Keratinocyte (primary cell): Measurements from ENCODE around the gene FBP1. TPM values are rescaled to one million over a fixed set of nuclear protein-coding genes. Genes with fewer than 3 reads are reported as not detected.
"Not testable (repeated sequence)": the region's sequence is repeated elsewhere in the genome, so short reads cannot be mapped to it uniquely, and the experiment has no call there.

ENCODE experiments used
- DNase-seq: peaks from one replicate; pipeline ENCODE4 v3.0.0-alpha.2; 2011; ENCODE audit warnings: low read depth, missing footprints, low spot score
- FAIRE-seq: peaks from 2 replicates; lab custom pipeline; 2011; peaks lifted over from hg19 to GRCh38; lab: Jason Lieb, UNC
- H2AFZ ChIP-seq: 2 replicates; pipeline ENCODE4 v1.6.0; 2012; ENCODE audit warnings: low read length, control low read depth, inconsistent platforms; ENCODE audit not compliant: control insufficient read depth
- H3K27ac ChIP-seq: 2 replicates; pipeline ENCODE4 v1.5.1; 2011; ENCODE audit warnings: low read length; ENCODE audit not compliant: control insufficient read depth, insufficient read depth
- H3K27me3 ChIP-seq: 3 replicates; pipeline ENCODE4 v1.6.0; 2011; ENCODE audit warnings: low read length; ENCODE audit not compliant: control insufficient read depth, insufficient read depth; ENCODE audit errors: extremely low read depth
- H3K36me3 ChIP-seq, 2 experiments: 2 replicates in 1 of 2; 3 replicates in 1 of 2; pipeline ENCODE4 v1.5.1; 2011; ENCODE audit warnings: low read length in 2 of 2, mild to moderate bottlenecking in 1 of 2; ENCODE audit not compliant: control insufficient read depth in 2 of 2, insufficient read depth in 2 of 2; ENCODE audit errors: extremely low read depth in 1 of 2
- H3K4me1 ChIP-seq: 3 replicates; pipeline ENCODE4 v1.5.1; 2011; ENCODE audit warnings: low read length; ENCODE audit not compliant: control insufficient read depth, insufficient read depth; ENCODE audit errors: extremely low read depth
- H3K4me2 ChIP-seq: 3 replicates; pipeline ENCODE4 v1.6.0; 2011; ENCODE audit warnings: low read depth, low read length; ENCODE audit not compliant: control insufficient read depth, insufficient read depth; ENCODE audit errors: extremely low read depth
- H3K4me3 ChIP-seq, 3 experiments: fragments of 200-600 bp in 1 of 3; sonication (generic) in 1 of 3; 2 replicates in 2 of 3; 3 replicates in 1 of 3; pipeline ENCODE4 v1.5.1; 2011 to 2016; ENCODE audit warnings: low read length in 3 of 3, mild to moderate bottlenecking in 3 of 3, control low read depth in 2 of 3, inconsistent platforms in 1 of 3, low read depth in 1 of 3, mixed read lengths in 1 of 3, mixed run types in 1 of 3, moderate library complexity in 1 of 3; ENCODE audit not compliant: control insufficient read depth in 2 of 3, insufficient read depth in 2 of 3; ENCODE audit errors: extremely low read depth in 1 of 3
- H3K79me2 ChIP-seq: 2 replicates; pipeline ENCODE4 v1.6.0; 2012; ENCODE audit warnings: low read length; ENCODE audit not compliant: control insufficient read depth, insufficient read depth
- H3K9ac ChIP-seq: 3 replicates; pipeline ENCODE4 v1.6.0; 2011; ENCODE audit warnings: low read length; ENCODE audit not compliant: control insufficient read depth, insufficient read depth; ENCODE audit errors: extremely low read depth
- H3K9me1 ChIP-seq: 3 replicates; pipeline ENCODE4 v1.6.0; 2011; ENCODE audit warnings: low read length; ENCODE audit not compliant: control insufficient read depth, insufficient read depth; ENCODE audit errors: extremely low read depth
- H3K9me3 ChIP-seq: 2 replicates; pipeline ENCODE4 v1.5.1; 2012; ENCODE audit warnings: low read depth, low read length; ENCODE audit not compliant: control insufficient read depth
- H4K20me1 ChIP-seq: 3 replicates; pipeline ENCODE4 v1.6.0; 2011; ENCODE audit warnings: low read length; ENCODE audit not compliant: control insufficient read depth, insufficient read depth; ENCODE audit errors: extremely low read depth
- CTCF ChIP-seq, 3 experiments: IDR thresholded peaks in 1 of 3; conservative IDR thresholded peaks in 1 of 3; optimal IDR thresholded peaks in 1 of 3; 2 replicates in 2 of 3; 3 replicates in 1 of 3; pipeline versions ENCODE3 to v1.5.1; 2011; ENCODE audit warnings: low read length in 3 of 3, mild to moderate bottlenecking in 3 of 3, moderate library complexity in 2 of 3, control low read depth in 1 of 3, inconsistent platforms in 1 of 3; ENCODE audit not compliant: insufficient read depth in 2 of 3; ENCODE audit errors: extremely low read depth in 1 of 3
- EZH2 ChIP-seq: IDR thresholded peaks from one replicate; pipeline ENCODE4 v1.6.1; 2012; ENCODE audit warnings: inconsistent platforms, mild to moderate bottlenecking, low read length, moderate library complexity
- dilution Hi-C: fragments of 300-500 bp; cut with MboI; formaldehyde crosslinking; loops from one replicate; pipeline ENCODE4 v1.7.0; 2020; ENCODE audit warnings: low sequenced_read_pairs; ENCODE audit not compliant: extremely low pct_ligation_motif_present
- polyA plus RNA-seq, 5 experiments: library from polyadenylated mRNA; depleted of rRNA in 3 of 5; stranded (reverse) in 3 of 5; stranded (forward) in 1 of 5; unstranded in 1 of 5; fragments of >200 nt; gene quantifications; 1 replicate in 1 of 5; 2 replicates in 3 of 5; 3 replicates in 1 of 5; pipeline versions ENCODE4 v1.2.1 to v1.2.3, GENCODE V29; 2011 to 2012; ENCODE audit warnings: missing spikeins in 2 of 5, low read depth in 1 of 5, low replicate concordance in 1 of 5

Gene FBP1
- polyA plus RNA-seq, 1 donor (not counting 4 experiments of a cell fraction or from before 2014, with no cell fraction given): 0.16 TPM

GRCh38 chr9:94591876-94592275 is 47.4 kb downstream of the FBP1 start:
- H3K27me3 ChIP-seq: peaks cover 6% of the 10 kb centered on the region
- no peaks in the 10 kb centered on the region for H4K20me1 ChIP-seq
- H3K9ac ChIP-seq: no peak overlapping the region
- H3K27ac ChIP-seq: no peak overlapping the region
- DNase-seq (no peak), FAIRE-seq (no peak)
- dilution Hi-C loops: no loop called here
- no peaks in the 10 kb centered on the region for H3K9me1 ChIP-seq
- no peaks in the 10 kb centered on the region for H3K4me1 ChIP-seq
- no peaks in the 10 kb centered on the region for H3K36me3 ChIP-seq
- H3K79me2 ChIP-seq: no peaks in the 10 kb centered on the region
- H3K4me3 ChIP-seq: no peak overlapping the region
- H3K9me3 ChIP-seq: no peaks in the 10 kb centered on the region
- H2AFZ ChIP-seq: no peak overlapping the region
- H3K4me2 ChIP-seq: no peak overlapping the region
- TF ChIP-seq EZH2 (no peak), CTCF (optimal IDR thresholded peaks at IDR 0.05 in 1 of 3, IDR thresholded peaks at IDR 0.05 in 1 of 3, conservative IDR thresholded peaks at IDR 0.05 in 1 of 3; ENCODE audit: extremely low read depth in 1 of 3, insufficient read depth in 2 of 3, low read length in 3 of 3) (no peak)

GRCh38 chr9:94591046-94591545 is 48.2 kb downstream of the FBP1 start:
- FAIRE-seq, H3K4me2 ChIP-seq, H3K9ac ChIP-seq, dilution Hi-C loops, H3K4me3 ChIP-seq, DNase-seq, H3K9me1 ChIP-seq, H3K27ac ChIP-seq, H3K9me3 ChIP-seq, H2AFZ ChIP-seq, H3K27me3 ChIP-seq, H3K79me2 ChIP-seq, H3K4me1 ChIP-seq, H3K36me3 ChIP-seq, H4K20me1 ChIP-seq: not testable (repeated sequence)

GRCh38 chr9:94588681-94589080 is 50.6 kb downstream of the FBP1 start:
- H3K27ac ChIP-seq: no peak overlapping the region
- H3K9ac ChIP-seq: no peak overlapping the region
- H3K4me1 ChIP-seq: no peaks in the 10 kb centered on the region
- dilution Hi-C loops: no loop called here
- H3K79me2 ChIP-seq: no peaks in the 10 kb centered on the region
- no peak overlapping the region for H3K4me3 ChIP-seq
- no peaks in the 10 kb centered on the region for H4K20me1 ChIP-seq
- no peak overlapping the region for H2AFZ ChIP-seq
- no peak for TF ChIP-seq EZH2
- no peak for TF ChIP-seq CTCF (optimal IDR thresholded peaks at IDR 0.05 in 1 of 3, IDR thresholded peaks at IDR 0.05 in 1 of 3, conservative IDR thresholded peaks at IDR 0.05 in 1 of 3; ENCODE audit: extremely low read depth in 1 of 3, insufficient read depth in 2 of 3, low read length in 3 of 3)
- H3K4me2 ChIP-seq: no peak overlapping the region
- H3K9me3 ChIP-seq: no peaks in the 10 kb centered on the region
- DNase-seq (no peak), FAIRE-seq (no peak)
- H3K27me3 ChIP-seq: peaks cover 3% of the 10 kb centered on the region
- no peaks in the 10 kb centered on the region for H3K9me1 ChIP-seq
- H3K36me3 ChIP-seq: no peaks in the 10 kb centered on the region
